NCI-H226 (cell line): ENCODE measurements around the gene TECPR1.
A peak's percentile ranks its signal among the peaks of the same experiment; 100 is the strongest.

ENCODE experiments used
- DNase-seq: peaks from one replicate; pipeline ENCODE4 v3.0.0-alpha.2; 2015

The TECPR1 gene

GRCh38 chr7:98283127-98283886, 31.3 kb upstream of the TECPR1 start:
- no peak for DNase-seq

DNA sequence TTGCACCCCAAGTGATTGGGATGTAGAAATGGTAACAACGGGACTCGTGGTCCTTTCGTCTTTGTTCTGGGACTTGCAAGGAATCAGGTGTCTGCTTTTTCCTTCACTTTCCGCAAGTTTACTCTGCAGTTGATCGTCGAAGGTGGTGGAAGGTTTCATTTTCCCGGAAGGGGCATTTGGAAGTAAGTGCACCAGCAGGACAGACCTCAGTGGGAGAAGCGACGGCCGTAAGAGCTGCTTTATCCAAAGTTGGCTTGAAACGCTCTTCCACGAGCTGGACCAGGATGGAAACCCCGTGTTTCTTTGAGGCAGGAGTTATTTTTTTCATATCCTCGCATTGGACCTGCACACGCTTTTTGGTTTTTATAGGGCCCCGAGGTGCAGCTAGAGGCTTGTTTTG, 30.7 kb upstream of the TECPR1 start:
- no peak for DNase-seq

DNA sequence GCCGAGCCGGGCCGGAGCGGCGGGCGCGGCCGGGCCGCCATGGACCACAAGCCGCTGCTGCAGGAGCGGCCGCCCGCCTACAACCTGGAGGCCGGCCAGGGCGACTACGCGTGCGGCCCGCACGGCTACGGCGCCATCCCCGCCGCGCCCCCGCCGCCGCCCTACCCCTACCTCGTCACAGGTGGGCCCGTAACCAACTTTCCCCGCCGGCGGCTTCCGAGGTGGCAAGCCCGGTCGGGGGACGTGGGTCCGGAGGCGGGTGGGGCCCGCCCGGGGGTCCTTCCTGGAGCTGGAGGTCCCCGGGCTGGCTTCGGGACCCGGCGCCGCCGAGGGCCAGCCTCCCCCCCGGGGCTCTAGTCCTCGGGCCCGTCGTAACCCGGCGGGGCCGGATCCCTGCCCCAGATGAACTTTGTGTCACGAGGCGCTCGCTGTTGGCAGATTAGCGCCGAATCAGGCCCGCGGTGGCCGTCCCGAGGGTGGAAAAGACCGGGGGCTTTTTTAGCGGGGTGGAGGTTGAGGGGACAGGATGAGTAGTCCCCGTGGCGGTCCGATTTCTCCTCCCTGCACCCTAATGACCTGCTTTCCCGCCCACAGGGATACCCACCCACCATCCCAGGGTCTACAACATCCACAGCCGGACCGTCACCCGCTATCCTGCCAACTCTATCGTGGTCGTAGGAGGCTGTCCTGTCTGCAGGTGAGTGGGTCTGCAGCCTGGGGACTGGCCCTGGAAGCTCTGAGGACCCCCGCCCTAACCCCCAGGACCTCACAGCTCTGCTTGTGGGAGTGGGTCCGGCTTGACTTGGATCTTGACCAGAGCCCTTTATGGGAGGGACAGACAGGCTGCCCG, 29.9 kb upstream of the TECPR1 start:
- no peak for DNase-seq

DNA sequence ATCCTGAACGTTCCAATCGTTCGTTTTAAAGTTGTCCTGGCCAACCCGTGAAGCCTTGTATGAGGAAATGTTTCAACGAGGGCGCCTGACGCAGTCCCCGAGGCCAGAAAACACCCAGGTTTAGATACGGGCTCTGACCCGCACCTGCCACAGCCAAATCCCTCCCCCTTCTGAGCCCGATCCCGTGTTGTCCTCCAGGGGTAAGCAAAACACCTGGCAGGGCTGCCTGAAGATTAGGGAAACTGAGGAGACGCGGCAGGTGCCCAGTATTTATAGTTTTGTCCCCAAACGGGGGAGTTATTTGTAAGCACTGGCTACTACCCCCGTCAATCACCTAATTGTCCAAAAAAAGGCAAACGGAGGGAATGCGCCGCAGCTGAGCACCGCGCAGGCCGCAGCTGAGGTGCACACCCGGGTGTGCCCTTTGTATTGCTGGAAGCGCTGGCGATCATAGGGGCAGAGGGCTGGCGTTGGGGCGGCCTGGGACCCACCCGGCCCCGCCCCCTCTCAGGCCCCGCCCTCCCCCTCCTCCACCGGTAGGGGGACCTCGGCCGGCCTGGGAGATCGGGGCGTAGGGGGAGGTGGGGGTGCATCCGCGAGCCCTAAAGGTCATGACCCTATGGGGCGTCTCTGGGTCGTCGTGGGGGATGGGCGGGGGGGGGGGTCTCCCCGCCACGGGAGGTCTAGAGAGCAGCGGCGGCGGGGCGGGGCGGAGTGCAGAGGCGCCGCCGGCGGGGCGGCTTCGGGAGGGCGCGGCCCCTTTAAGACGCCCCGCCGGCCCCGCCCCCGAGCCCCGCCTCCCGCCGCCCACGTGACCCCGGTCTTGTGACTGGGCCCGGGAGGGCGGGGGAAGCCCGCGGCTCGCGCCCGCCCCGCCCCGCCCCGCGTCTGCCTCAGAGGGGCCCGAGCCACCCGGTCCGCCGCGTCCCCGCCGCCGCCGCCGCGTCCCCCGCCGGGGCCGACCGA, 29.0 kb upstream of the TECPR1 start, which contains the start of gene BRI3:
BRI3 (plus strand) TSS at position 896 of the 966 bp plus-strand sequence. CDS start 110 bp downstream, outside the sequence.
- peak; percentile 71 for DNase-seq

DNA sequence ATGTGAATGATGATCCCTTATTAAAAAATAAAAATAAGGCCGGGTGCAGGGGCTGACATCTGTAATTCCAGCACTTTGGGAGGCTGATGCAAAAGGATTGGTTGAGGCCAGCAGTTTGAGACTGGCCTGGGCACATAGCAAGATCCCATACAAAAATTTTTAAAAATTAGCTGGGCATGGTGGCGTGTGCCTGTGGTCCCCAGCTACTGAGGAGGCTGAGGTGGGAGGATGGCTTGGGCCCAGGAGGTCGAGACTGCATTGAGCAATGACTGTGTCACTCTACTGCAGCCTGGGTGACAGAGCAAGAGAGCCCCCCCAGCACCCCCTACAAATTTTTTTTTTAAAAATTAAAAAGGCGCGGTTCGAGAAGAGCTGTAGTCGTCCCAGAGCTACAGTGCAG, 28.3 kb upstream of the TECPR1 start:
- no peak for DNase-seq

DNA sequence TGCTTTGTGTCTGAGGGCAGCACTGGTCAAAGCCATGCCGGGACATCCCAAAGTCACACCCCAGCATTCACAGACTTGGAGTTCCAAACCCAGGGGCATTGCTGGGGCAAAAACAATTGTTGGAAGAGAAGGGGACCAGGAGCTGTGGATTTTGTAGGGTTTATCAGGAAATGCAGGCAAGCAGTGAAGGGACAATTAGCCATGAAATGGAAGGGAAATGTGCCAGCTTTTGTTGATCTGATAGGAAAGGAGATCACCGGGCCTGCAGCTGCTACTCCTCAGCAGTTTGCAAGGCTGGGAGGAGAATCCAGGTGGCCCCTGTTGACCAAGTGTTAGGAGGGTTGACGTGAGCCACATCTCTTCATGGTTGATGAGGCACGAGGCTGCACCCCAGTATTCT, 26.9 kb upstream of the TECPR1 start:
- no peak for DNase-seq

DNA sequence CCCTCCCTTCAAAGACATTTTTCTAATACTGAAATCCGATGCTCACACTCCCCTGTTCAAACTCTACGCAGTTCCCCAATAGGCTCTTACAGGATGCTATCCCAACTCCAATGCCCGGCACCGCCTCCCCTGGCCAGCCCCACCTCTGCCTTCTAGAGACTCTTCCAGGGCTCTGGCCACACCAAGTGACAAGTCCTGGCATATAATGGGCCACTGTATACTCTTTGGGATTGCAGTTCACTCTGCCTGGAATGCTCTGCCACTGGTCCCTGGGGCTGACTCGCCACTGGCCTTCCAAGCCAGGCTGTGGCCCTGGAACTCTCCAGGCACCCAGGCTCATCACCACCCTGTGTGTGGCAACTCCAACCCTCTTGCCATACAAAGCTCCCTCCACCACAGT, 26.4 kb upstream of the TECPR1 start:
- no peak for DNase-seq

DNA sequence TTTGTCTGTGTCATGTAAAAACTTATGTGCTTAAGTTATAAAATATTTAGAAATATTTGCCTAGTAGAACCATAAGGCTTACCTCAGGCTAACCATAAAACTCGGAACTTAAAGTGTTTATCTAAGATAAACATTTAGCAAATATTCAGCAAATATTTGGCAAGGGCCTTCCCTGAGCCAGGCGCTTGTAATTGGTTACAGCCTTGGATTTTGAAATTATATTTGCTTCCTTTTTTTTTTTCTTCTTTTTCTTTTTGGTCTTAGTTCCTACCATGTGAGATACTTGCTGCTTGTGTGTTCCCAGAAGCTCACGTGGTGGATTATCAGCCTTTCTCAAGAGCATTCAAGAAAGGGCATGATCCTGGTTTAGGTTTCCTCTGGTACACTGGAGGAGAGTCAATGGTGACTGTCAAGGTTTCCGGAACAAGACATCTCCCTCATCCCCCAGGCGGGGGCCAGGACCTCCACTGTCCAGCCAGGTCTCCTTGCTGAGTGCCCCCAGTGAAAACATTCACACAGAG, 24.3 kb upstream of the TECPR1 start:
- no peak for DNase-seq

DNA sequence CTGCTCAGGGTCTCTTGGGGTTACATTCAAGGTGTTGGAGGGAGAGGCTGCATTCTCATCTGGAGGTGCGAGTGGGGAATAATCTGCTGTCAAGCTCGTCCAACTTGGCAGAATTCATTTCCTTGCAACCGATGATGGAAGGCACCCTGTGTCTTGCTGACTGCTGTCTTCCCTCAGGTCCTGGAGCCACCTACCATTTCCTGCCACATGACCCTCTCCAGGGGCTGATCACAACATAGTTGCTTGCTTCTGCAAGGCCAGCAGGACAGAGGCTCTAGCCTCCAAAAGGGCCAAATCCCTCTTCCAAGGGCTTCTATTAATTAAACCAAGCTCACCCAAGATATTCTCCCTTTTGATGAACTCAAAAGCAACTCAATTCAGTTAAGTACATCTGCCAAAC, 15.3 kb upstream of the TECPR1 start:
- DNase-seq, result no peak

- no peak for DNase-seq
These were observed 14.8 kb upstream of the TECPR1 start for GRCh38 chr7:98266840-98267239.

GRCh38 chr7:98265841-98266271, 13.8 kb upstream of the TECPR1 start:
- no peak for DNase-seq

DNA sequence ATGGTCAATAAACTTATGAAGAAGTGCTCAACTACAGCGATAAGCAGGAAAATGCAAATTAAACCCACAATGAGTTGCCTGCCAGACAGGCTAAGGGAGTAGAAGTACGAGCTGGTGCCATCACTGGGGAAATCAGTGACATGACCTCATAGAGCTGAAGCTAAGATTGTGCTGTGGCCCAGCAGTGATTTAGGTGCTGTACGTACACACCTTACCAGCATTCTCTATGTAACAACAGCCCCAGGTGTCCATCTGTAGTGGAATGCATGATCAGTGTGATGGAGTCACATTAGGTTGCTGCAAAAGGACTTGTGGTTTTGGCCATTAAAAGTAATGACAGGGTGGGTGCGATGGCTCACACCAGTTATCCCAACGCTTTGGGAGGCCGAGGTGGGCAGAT, 5.7 kb upstream of the TECPR1 start:
- no peak for DNase-seq

GRCh38 chr7:98256431-98256830, 4.4 kb upstream of the TECPR1 start:
- DNase-seq, result no peak

- DNase-seq, result no peak
These were observed 3.0 kb upstream of the TECPR1 start for GRCh38 chr7:98254951-98255610.

- no peak for DNase-seq
These were observed 2.5 kb upstream of the TECPR1 start for GRCh38 chr7:98254516-98254915.

- DNase-seq, result no peak
These were observed 508 bp upstream of the TECPR1 start for GRCh38 chr7:98252425-98253054.

DNA sequence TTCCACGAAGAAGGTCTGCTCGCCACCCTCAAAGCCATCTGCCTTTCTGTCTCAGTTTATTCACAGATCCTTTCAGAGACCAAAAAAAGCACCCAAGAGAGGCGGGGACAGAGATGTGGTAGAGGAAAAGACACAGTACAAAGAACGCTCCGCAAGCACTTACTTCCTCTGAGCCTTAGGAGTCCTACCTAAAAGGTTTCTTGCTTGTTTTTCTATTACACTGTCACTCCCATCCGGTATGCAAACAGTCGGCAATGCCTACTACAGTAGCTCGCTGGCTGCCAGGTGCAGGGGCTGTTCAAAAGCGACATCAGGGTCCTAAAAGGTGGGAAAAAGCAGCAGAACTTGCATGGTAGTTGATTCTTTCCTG, 816 bp downstream of the TECPR1 start:
- DNase-seq, result no peak

DNA sequence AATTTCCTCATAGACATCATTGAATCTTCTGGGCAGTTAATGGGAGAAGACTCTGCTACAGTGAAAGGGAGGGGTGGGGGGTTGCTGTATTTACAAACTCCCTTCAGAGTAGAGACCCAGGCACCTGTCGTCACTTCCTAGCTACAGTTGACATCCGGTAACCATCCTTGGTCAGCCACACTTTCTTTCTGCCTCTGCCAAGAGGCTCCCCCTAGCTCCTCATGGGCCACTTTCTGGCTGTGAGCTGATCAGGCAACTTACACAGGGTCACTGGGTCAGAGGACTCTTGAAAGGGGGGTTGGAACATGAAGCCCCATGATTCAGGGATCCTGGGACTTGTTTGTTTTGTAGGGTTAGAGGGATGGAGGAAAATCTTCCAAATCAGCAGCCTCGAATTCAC, 1.2 kb downstream of the TECPR1 start:
- DNase-seq, result no peak

GRCh38 chr7:98249106-98249505, 2.9 kb downstream of the TECPR1 start:
- no peak for DNase-seq

- no peak for DNase-seq
These were observed 3.9 kb downstream of the TECPR1 start for GRCh38 chr7:98248156-98248555.

- DNase-seq, result no peak
These were observed 7.2 kb downstream of the TECPR1 start for GRCh38 chr7:98244871-98245270.

DNA sequence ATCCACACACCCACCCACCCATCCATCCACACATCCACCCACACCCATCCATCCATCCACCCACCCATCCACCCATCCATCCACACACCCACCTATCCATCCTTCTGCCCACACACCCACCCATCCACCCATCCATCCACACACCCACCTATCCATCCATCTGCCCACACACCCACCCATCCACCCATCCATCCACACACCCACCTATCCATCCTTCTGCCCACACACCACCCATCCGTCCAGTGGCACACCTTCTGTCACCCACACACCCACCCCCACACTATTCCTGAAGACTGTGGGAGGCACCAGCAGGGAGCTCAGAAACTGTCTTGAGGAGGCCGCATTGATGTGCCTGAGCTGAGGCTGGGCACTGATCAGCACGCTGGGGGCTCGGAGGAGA, 9.1 kb downstream of the TECPR1 start:
- no peak for DNase-seq
